SU-DHL-6 (cell line): ENCODE measurements around the gene DNAJA4.

Experiments used
- H2AFZ ChIP-seq: fragments of 200-600 bp; sonication (generic); 2 replicates; pipeline ENCODE4 v1.6.1; 2014; ENCODE audit warnings: low read depth, mild to moderate bottlenecking, moderate library complexity, mixed read lengths, antibody characterized with exemption, low read length; ENCODE audit not compliant: severe bottlenecking
- H3F3A ChIP-seq: fragments of 200-600 bp; shearing (Covaris generic); 2 replicates; pipeline ENCODE4 v1.6.0; 2016; ENCODE audit warnings: antibody characterized with exemption, mild to moderate bottlenecking; ENCODE audit not compliant: insufficient read depth
- H3K27ac ChIP-seq: fragments of 200-600 bp; sonication (generic); 2 replicates; pipeline ENCODE4 v1.5.1; 2016; ENCODE audit warnings: low read depth, mild to moderate bottlenecking, low read length, moderate library complexity, mixed read lengths
- H3K27me3 ChIP-seq: fragments of 200-600 bp; sonication (generic), shearing (Covaris generic); 2 replicates; pipeline ENCODE4 v1.6.0; 2014; ENCODE audit warnings: mild to moderate bottlenecking, low read length
- H3K36me3 ChIP-seq: fragments of 200-600 bp; sonication (generic); 2 replicates; pipeline ENCODE4 v1.6.1; 2014; ENCODE audit warnings: mild to moderate bottlenecking, low read length, mixed read lengths
- H3K4me2 ChIP-seq: fragments of 300-600, 200-600 bp; shearing (Covaris generic), sonication (generic); 2 replicates; pipeline ENCODE4 v1.6.0; 2014; ENCODE audit warnings: low read length, low read depth, mild to moderate bottlenecking; ENCODE audit not compliant: poor library complexity, severe bottlenecking
- H3K4me3 ChIP-seq: fragments of 200-600 bp; sonication (generic); 2 replicates; pipeline ENCODE4 v1.5.1; 2014; ENCODE audit warnings: antibody characterized with exemption, low read length, mild to moderate bottlenecking, mixed read lengths; ENCODE audit not compliant: insufficient read depth, poor library complexity, severe bottlenecking
- H3K79me2 ChIP-seq: fragments of 200-600 bp; sonication (generic); 2 replicates; pipeline ENCODE4 v1.6.1; 2014; ENCODE audit warnings: mild to moderate bottlenecking, low read length, moderate library complexity; ENCODE audit not compliant: insufficient read depth
- H3K9ac ChIP-seq: fragments of 200-600 bp; sonication (generic); 2 replicates; pipeline ENCODE4 v1.7.0; 2014; ENCODE audit warnings: mild to moderate bottlenecking, low read length
- H3K9me2 ChIP-seq: fragments of 200-600 bp; sonication (generic); replicated peaks from 2 replicates; pipeline ENCODE4 v1.6.1; 2014; ENCODE audit warnings: low read length; ENCODE audit not compliant: insufficient read depth
- H3K9me3 ChIP-seq: fragments of 200-600 bp; sonication (generic); 2 replicates; pipeline ENCODE4 v1.6.1; 2014; ENCODE audit warnings: low read length, mixed read lengths; ENCODE audit not compliant: insufficient read depth
- H4K20me1 ChIP-seq: fragments of 200-600 bp; sonication (generic); 2 replicates; pipeline ENCODE4 v1.6.1; 2014; ENCODE audit warnings: low read depth, mild to moderate bottlenecking, antibody characterized with exemption, low read length, moderate library complexity, mixed read lengths
- CTCF ChIP-seq: fragments of 200-600 bp; sonication (generic); IDR thresholded peaks from one replicate; pipeline ENCODE4 v1.5.1; 2017; ENCODE audit warnings: antibody characterized with exemption, mild to moderate bottlenecking, low read length, moderate library complexity; ENCODE audit not compliant: insufficient read depth, poor library complexity, severe bottlenecking
- EZH2phosphoT487 ChIP-seq: fragments of 200-600 bp; sonication (generic), shearing (Covaris generic); conservative IDR thresholded peaks from 2 replicates; pipeline ENCODE4 v1.6.1; 2018; ENCODE audit warnings: mild to moderate bottlenecking, antibody characterized with exemption, low read length, moderate library complexity, mixed read lengths

Gene DNAJA4

DNA sequence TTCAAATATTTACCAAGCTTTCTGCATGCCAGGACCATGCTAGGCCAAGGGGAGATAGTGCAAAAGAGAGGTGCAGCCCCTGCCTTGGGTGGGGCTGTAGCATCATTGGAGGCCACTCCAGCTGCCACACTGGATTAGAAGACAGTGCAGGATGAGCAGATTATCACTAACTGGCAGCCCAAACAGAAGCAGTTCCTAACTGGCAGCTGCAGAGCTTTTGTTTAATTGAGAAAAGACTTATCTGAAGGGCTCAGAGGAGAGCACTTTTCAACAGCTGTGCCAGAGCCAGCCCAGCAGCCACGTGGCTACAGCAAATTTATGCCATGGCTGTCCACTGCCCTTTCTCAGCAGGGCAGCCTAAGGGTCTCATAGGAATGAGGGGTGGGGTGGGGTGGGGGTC lies 16.5 kb upstream of the DNAJA4 start:
- no peaks in the 10 kb centered on the region for H4K20me1 ChIP-seq

GRCh38 chr15:78249131-78249530 lies 15.2 kb upstream of the DNAJA4 start:
- Histone ChIP-seq H2AFZ (no peak overlapping the region), H3K4me3 (no peak overlapping the region), H3K9me2 (no peaks in the 10 kb centered on the region), H3K9ac (no peak overlapping the region), H3F3A (no peaks in the 10 kb centered on the region), H3K27ac (no peak overlapping the region), H3K36me3 (no peaks in the 10 kb centered on the region), H3K9me3 (no peaks in the 10 kb centered on the region), H3K4me2 (no peak overlapping the region), H4K20me1 (no peaks in the 10 kb centered on the region), H3K79me2 (no peaks in the 10 kb centered on the region), H3K27me3 (no peaks in the 10 kb centered on the region)
- TF ChIP-seq EZH2phosphoT487 (no peak), CTCF (no peak)

More for the DNA sequence above, 16.5 kb upstream of the DNAJA4 start:
- H3K9ac ChIP-seq = no peak overlapping the region
- H3K27ac ChIP-seq = no peak overlapping the region
- no peaks in the 10 kb centered on the region for H3K36me3 ChIP-seq
- no peaks in the 10 kb centered on the region for H3K27me3 ChIP-seq
- no peak for TF ChIP-seq EZH2phosphoT487
- TF ChIP-seq CTCF = no peak
- H3K9me3 ChIP-seq = no peaks in the 10 kb centered on the region
- H3K9me2 ChIP-seq = no peaks in the 10 kb centered on the region
- H2AFZ ChIP-seq = no peak overlapping the region
- H3K4me3 ChIP-seq = no peak overlapping the region
- no peak overlapping the region for H3K4me2 ChIP-seq
- no peaks in the 10 kb centered on the region for H3F3A ChIP-seq
- no peaks in the 10 kb centered on the region for H3K79me2 ChIP-seq

DNA sequence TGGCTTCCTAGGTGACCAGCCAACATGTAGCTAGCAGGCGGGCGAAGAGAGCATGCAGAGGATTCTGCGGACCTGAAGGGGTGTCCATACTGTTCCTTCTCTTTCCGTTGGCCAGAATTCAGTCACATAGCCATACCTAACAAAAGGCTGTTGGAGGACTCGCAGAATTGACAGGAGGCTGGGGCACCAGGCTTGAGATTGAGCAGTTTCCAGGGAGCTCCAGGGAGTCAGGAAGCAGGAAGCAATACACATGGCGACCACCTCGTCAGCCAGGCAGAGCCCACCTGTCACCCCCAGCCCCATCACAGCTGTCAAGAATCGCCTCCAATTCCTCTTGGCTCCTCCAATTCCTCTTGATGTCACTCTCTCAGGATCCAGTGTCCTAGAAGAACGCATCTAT lies 13.2 kb upstream of the DNAJA4 start:
- H3K4me2 ChIP-seq = no peak overlapping the region
- H3K79me2 ChIP-seq = no peaks in the 10 kb centered on the region
- no peaks in the 10 kb centered on the region for H3K27me3 ChIP-seq
- no peaks in the 10 kb centered on the region for H3K9me3 ChIP-seq
- H3K27ac ChIP-seq = no peak overlapping the region
- no peak overlapping the region for H3K4me3 ChIP-seq
- no peaks in the 10 kb centered on the region for H3K9me2 ChIP-seq
- H2AFZ ChIP-seq = no peak overlapping the region
- no peak overlapping the region for H3K9ac ChIP-seq
- H3F3A ChIP-seq = no peaks in the 10 kb centered on the region
- TF ChIP-seq CTCF = no peak
- no peak for TF ChIP-seq EZH2phosphoT487
- no peaks in the 10 kb centered on the region for H3K36me3 ChIP-seq
- no peaks in the 10 kb centered on the region for H4K20me1 ChIP-seq
